H9 (cell line): ENCODE data around the gene LUZP2. TPM values are rescaled to one million over a fixed set of nuclear protein-coding genes. Genes with fewer than 3 reads are reported as not detected.
A peak's percentile ranks its signal among the peaks of the same experiment; 100 is the strongest.

ENCODE experiments used
- DNase-seq: peaks from one replicate; pipeline ENCODE4 v3.0.0-alpha.2; 2017
- H2AFZ ChIP-seq: one replicate; pipeline ENCODE4 v1.6.1; 2013; ENCODE audit warnings: mild to moderate bottlenecking, low read length, control low read depth, moderate library complexity
- H2AK5ac ChIP-seq: 2 replicates; pipeline ENCODE4 v1.6.1; 2013; ENCODE audit warnings: low read length, control low read depth, mixed read lengths; ENCODE audit not compliant: insufficient read length
- H2BK120ac ChIP-seq: one replicate; pipeline ENCODE4 v1.6.1; 2013; ENCODE audit warnings: low read depth, mild to moderate bottlenecking, low read length, control low read depth, inconsistent platforms; ENCODE audit not compliant: poor library complexity, severe bottlenecking
- H2BK12ac ChIP-seq: 2 replicates; pipeline ENCODE4 v1.6.1; 2013; ENCODE audit warnings: low read length, control low read depth, mixed read lengths, low read depth; ENCODE audit not compliant: insufficient read length
- H2BK15ac ChIP-seq: 2 replicates; pipeline ENCODE4 v1.6.1; 2013; ENCODE audit warnings: low read depth, low read length, control low read depth
- H2BK20ac ChIP-seq: one replicate; pipeline ENCODE4 v1.6.1; 2013; ENCODE audit warnings: low read depth, mild to moderate bottlenecking, low read length, control low read depth, inconsistent platforms; ENCODE audit not compliant: poor library complexity, severe bottlenecking
- H2BK5ac ChIP-seq: 2 replicates; pipeline ENCODE4 v1.6.1; 2013; ENCODE audit warnings: low read length, control low read depth, mixed read lengths; ENCODE audit not compliant: insufficient read length
- H3K14ac ChIP-seq: 2 replicates; pipeline ENCODE4 v1.6.1; 2013; ENCODE audit warnings: low read length, control low read depth; ENCODE audit not compliant: insufficient read depth
- H3K18ac ChIP-seq: 2 replicates; pipeline ENCODE4 v1.6.1; 2013; ENCODE audit warnings: low read depth, mild to moderate bottlenecking, mixed read lengths, low read length, control low read depth; ENCODE audit not compliant: insufficient read length
- H3K23ac ChIP-seq: 2 replicates; pipeline ENCODE4 v1.6.1; 2013; ENCODE audit warnings: low read length, control low read depth, mixed read lengths, low read depth; ENCODE audit not compliant: insufficient read length
- H3K23me2 ChIP-seq: 2 replicates; pipeline ENCODE4 v1.6.1; 2013; ENCODE audit warnings: low read depth, mild to moderate bottlenecking, mixed read lengths, low read length, control low read depth; ENCODE audit not compliant: insufficient read length, poor library complexity, severe bottlenecking
- H3K27ac ChIP-seq: 2 replicates; pipeline ENCODE4 v1.5.1; 2013; ENCODE audit warnings: low read length, control low read depth, mixed read lengths, low read depth; ENCODE audit not compliant: insufficient read length
- H3K27me3 ChIP-seq: 2 replicates; pipeline ENCODE4 v1.6.1; 2013; ENCODE audit warnings: low read length, control low read depth, inconsistent platforms; ENCODE audit not compliant: insufficient read depth
- H3K4ac ChIP-seq: 2 replicates; pipeline ENCODE4 v1.6.1; 2013; ENCODE audit warnings: low read depth, mild to moderate bottlenecking, control low read depth, inconsistent platforms, low read length, moderate library complexity
- H3K4me1 ChIP-seq: 2 replicates; pipeline ENCODE4 v1.6.1; 2013; ENCODE audit warnings: low read length, control low read depth, inconsistent platforms; ENCODE audit not compliant: insufficient read depth
- H3K4me2 ChIP-seq: 2 replicates; pipeline ENCODE4 v1.6.1; 2013; ENCODE audit warnings: low read length, control low read depth, mixed read lengths; ENCODE audit not compliant: insufficient read length, insufficient read depth
- H3K56ac ChIP-seq: 2 replicates; pipeline ENCODE4 v1.6.1; 2013; ENCODE audit warnings: low read depth, mild to moderate bottlenecking, mixed read lengths, low read length, control low read depth; ENCODE audit not compliant: insufficient read length
- H3K79me1 ChIP-seq: 2 replicates; pipeline ENCODE4 v1.6.1; 2013; ENCODE audit warnings: low read depth, mild to moderate bottlenecking, moderate library complexity, low read length, control low read depth, inconsistent platforms; ENCODE audit not compliant: insufficient read depth, poor library complexity, severe bottlenecking
- H3K79me2 ChIP-seq: 2 replicates; pipeline ENCODE4 v1.6.1; 2013; ENCODE audit warnings: low read length, control low read depth, inconsistent platforms; ENCODE audit not compliant: insufficient read depth
- H3K9ac ChIP-seq: 2 replicates; pipeline ENCODE4 v1.6.1; 2013; ENCODE audit warnings: low read length, control low read depth, mixed read lengths; ENCODE audit not compliant: insufficient read length; ENCODE audit errors: extremely low read depth
- H3K9me3 ChIP-seq: one replicate; pipeline ENCODE4 v1.6.1; 2013; ENCODE audit warnings: low read depth, low read length, inconsistent platforms; ENCODE audit not compliant: control insufficient read depth
- H3T11ph ChIP-seq: one replicate; pipeline ENCODE4 v1.6.1; 2013; ENCODE audit warnings: mild to moderate bottlenecking, low read length, control low read depth, inconsistent platforms
- H4K20me1 ChIP-seq: one replicate; pipeline ENCODE4 v1.6.1; 2013; ENCODE audit not compliant: control insufficient read depth, insufficient read length, insufficient read depth
- H4K5ac ChIP-seq: 2 replicates; pipeline ENCODE4 v1.6.1; 2013; ENCODE audit warnings: low read depth, mild to moderate bottlenecking, mixed read lengths, low read length, control low read depth; ENCODE audit not compliant: insufficient read length
- H4K8ac ChIP-seq: replicated peaks from 2 replicates; pipeline ENCODE4 v1.6.1; 2013; ENCODE audit warnings: low read length, control low read depth, mixed read lengths, low read depth; ENCODE audit not compliant: insufficient read length
- H4K91ac ChIP-seq: 2 replicates; pipeline ENCODE4 v1.6.1; 2013; ENCODE audit warnings: low read depth, mild to moderate bottlenecking, moderate library complexity, mixed read lengths, low read length, control low read depth; ENCODE audit not compliant: insufficient read length
- H3K27ac Mint-ChIP-seq, 3 experiments: 2 replicates in 2 of 3; 3 replicates in 1 of 3; pipeline ENCODE4 v1.8.0; 2020 to 2021; ENCODE audit warnings: mixed read lengths in 3 of 3, mild to moderate bottlenecking in 1 of 3, moderate library complexity in 1 of 3
- H3K27me3 Mint-ChIP-seq: 2 replicates; pipeline ENCODE4 v1.8.0; 2021; ENCODE audit warnings: low read depth, mild to moderate bottlenecking, moderate library complexity, mixed read lengths
- H3K36me3 Mint-ChIP-seq, 3 experiments: 2 replicates in 2 of 3; 3 replicates in 1 of 3; pipeline ENCODE4 v1.8.0; 2020 to 2021; ENCODE audit warnings: low read depth in 3 of 3, mixed read lengths in 3 of 3; ENCODE audit not compliant: insufficient read depth in 1 of 3
- H3K4me1 Mint-ChIP-seq, 2 experiments: 2 replicates each; pipeline ENCODE4 v1.8.0; 2020; ENCODE audit warnings: mixed read lengths in 2 of 2
- H3K4me3 Mint-ChIP-seq, 2 experiments: 2 replicates in 1 of 2; 3 replicates in 1 of 2; pipeline ENCODE4 v1.8.0; 2020 to 2021; ENCODE audit warnings: mild to moderate bottlenecking in 2 of 2, mixed read lengths in 2 of 2, moderate library complexity in 1 of 2
- H3K9me3 Mint-ChIP-seq, 2 experiments: 2 replicates in 1 of 2; 3 replicates in 1 of 2; pipeline ENCODE4 v1.8.0; 2020; ENCODE audit warnings: mild to moderate bottlenecking in 2 of 2, mixed read lengths in 2 of 2, moderate library complexity in 1 of 2
- WGBS: extraction: QIAGEN DNeasy Blood & Tissue Kit; methylation state at CpG from one replicate; pipeline ENCODE4 v1.1.7; 2013; ENCODE audit warnings: missing lambda C conversion rate, low lambda C conversion rate, mixed read lengths; ENCODE audit not compliant: insufficient read length; ENCODE audit errors: extremely low coverage; 5-methylcytosine and 5-hydroxymethylcytosine counted together
- total RNA-seq: library from RNA; stranded (reverse); gene quantifications from 2 replicates; pipeline ENCODE4 v1.2.1, GENCODE V29; 2021
- TF ChIP-seq, protein P1 (sequence below): fragments of 200-600 bp; sonication (generic); conservative IDR thresholded peaks from 3 replicates; pipeline ENCODE4 v1.8.0; 2021; ENCODE audit warnings: antibody characterized with exemption, mild to moderate bottlenecking

The LUZP2 gene
- total RNA-seq, 1 experiment from 2014 or later: 25.4 TPM

DNA sequence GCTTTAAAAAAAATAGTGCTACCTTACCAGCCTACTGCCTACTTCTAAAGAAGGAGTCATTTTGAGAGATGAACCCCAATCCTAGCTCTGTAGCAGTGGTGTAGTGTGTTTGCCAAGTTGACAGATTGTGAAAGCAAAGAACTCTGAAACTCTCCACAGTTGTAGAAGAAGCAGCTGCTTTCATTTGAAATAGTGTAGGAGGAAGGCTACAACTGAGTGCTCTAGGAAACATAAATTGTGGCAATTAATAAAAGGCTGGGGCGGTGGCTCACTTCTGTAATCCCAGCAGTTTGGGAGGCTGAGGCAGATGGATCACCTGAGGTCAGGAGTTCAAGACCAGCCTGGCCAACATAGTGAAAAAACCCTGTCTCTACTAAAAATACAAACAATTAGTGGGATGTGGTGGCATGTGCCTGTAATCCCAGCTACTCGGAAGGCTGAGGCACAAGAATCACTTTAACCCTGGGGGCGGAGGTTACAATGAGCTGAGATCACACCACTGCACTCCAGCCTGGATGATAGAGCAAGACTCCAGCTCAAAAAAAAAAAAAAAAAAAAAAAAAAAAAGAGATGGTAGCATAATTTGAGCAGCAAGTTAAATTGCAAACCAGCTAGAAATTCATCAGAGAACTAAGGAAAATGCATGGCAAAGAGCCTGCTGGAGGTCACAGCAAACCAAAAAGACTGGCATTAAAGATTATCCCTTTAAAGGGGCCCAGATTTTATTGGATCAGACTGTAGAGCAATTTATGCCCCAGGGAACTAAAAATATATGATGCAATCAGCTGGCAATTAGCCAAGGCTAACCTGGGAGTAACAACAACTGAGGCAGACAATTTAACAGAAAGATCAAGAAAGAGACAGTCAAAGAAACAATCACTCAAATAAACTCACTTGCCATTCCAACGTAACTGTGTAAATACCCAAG lies 112.6 kb downstream of the LUZP2 start:
- no peaks in the 10 kb centered on the region; a peak in 1 of 7 replicates for H3K36me3 Mint-ChIP-seq
- H3K56ac ChIP-seq: no peak overlapping the region
- peaks cover 7 to 9% of the 10 kb centered on the region in 2 experiments; a peak in 2 of 4 replicates for H3K4me1 Mint-ChIP-seq
- no peak overlapping the region for H2BK15ac ChIP-seq
- no peak overlapping the region for H4K5ac ChIP-seq
- H3K4me2 ChIP-seq: no peak overlapping the region
- no peak overlapping the region for H3K4me3 Mint-ChIP-seq
- H3K4ac ChIP-seq: no peak overlapping the region
- no peaks in the 10 kb centered on the region for H3K79me2 ChIP-seq
- H3K27me3 Mint-ChIP-seq: no peaks in the 10 kb centered on the region
- H3K27ac ChIP-seq: no peak overlapping the region
- no peak overlapping the region for H2BK5ac ChIP-seq
- H4K8ac ChIP-seq: no peak overlapping the region
- H3K9me3 Mint-ChIP-seq: no peaks in the 10 kb centered on the region
- no peak overlapping the region for H2AK5ac ChIP-seq
- H3K14ac ChIP-seq: no peak overlapping the region
- H3K18ac ChIP-seq: no peak overlapping the region
- H2BK12ac ChIP-seq: no peak overlapping the region
- H3K23ac ChIP-seq: no peak overlapping the region
- TF ChIP-seq, protein P1, sequence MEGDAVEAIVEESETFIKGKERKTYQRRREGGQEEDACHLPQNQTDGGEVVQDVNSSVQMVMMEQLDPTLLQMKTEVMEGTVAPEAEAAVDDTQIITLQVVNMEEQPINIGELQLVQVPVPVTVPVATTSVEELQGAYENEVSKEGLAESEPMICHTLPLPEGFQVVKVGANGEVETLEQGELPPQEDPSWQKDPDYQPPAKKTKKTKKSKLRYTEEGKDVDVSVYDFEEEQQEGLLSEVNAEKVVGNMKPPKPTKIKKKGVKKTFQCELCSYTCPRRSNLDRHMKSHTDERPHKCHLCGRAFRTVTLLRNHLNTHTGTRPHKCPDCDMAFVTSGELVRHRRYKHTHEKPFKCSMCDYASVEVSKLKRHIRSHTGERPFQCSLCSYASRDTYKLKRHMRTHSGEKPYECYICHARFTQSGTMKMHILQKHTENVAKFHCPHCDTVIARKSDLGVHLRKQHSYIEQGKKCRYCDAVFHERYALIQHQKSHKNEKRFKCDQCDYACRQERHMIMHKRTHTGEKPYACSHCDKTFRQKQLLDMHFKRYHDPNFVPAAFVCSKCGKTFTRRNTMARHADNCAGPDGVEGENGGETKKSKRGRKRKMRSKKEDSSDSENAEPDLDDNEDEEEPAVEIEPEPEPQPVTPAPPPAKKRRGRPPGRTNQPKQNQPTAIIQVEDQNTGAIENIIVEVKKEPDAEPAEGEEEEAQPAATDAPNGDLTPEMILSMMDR: no peak
- H2AFZ ChIP-seq: no peak overlapping the region
- no peak overlapping the region for H3K9ac ChIP-seq
- no peaks in the 10 kb centered on the region for H3K9me3 ChIP-seq
- no peak overlapping the region for H2BK20ac ChIP-seq
- H4K20me1 ChIP-seq: no peaks in the 10 kb centered on the region
- H3K27me3 ChIP-seq: no peaks in the 10 kb centered on the region
- H3K4me1 ChIP-seq: no peaks in the 10 kb centered on the region
- H4K91ac ChIP-seq: no peak overlapping the region
- WGBS: no CpG with 5 or more reads among the region's 4 CpGs
- H3K23me2 ChIP-seq: no peaks in the 10 kb centered on the region
- H3K79me1 ChIP-seq: no peaks in the 10 kb centered on the region
- no peak overlapping the region for H2BK120ac ChIP-seq
- H3T11ph ChIP-seq: no peak overlapping the region
- H3K27ac Mint-ChIP-seq: peak overlapping the region in 2 of 3 experiments; percentile 32 to 48; a peak in 3 of 7 replicates
- DNase-seq: no peak
